ENCODE measurements around the gene KIRREL2. TPM values are rescaled to one million over a fixed set of nuclear protein-coding genes. Genes with fewer than 3 reads are reported as not detected.

Gene KIRREL2
- total and polyA plus RNA-seq, 9 of the 15 experiments (the other 6 are each of a cell fraction or from before 2014, with no cell fraction given), result 0.01 to 0.12 (median 0.09) TPM; not detected in 4

GRCh38 chr19:35812220-35813042 is 44.3 kb upstream of the KIRREL2 start, which contains the start of gene PRODH2:
TSS of gene PRODH2 (minus strand) at chr19:35812845. CDS start at chr19:35812805, 40 bp downstream.
- Histone ChIP-seq H3K9me3 (replicated peaks; ENCODE audit: control insufficient read depth, insufficient read depth, low read depth, low read length) (no peaks in the 10 kb centered on the region), H2AFZ (ENCODE audit: low read depth, low read length) (no peak within 1 kb of the TSS), H3K4me1 (replicated peaks in 1 of 2; ENCODE audit: control insufficient read depth in 2 of 2, insufficient read depth in 2 of 2, low read length in 2 of 2) (peaks cover 0 to 10% of the 10 kb centered on the region in 2 experiments; a peak in 1 of 5 replicates), H3K9me1 (ENCODE audit: control insufficient read depth, insufficient read depth, low read length) (no peaks in the 10 kb centered on the region), H4K20me1 (replicated peaks; ENCODE audit: control insufficient read depth, insufficient read depth, low read length) (no peaks in the 10 kb centered on the region; the same call in 1 of the 2 replicates), H3K4me2 (ENCODE audit: insufficient read depth, low read length) (no peak within 1 kb of the TSS), H3K27me3 (ENCODE audit: control insufficient read depth in 2 of 2, insufficient read depth in 2 of 2, low read length in 2 of 2) (peaks cover 6 to 13% of the 10 kb centered on the region in 2 experiments; a peak in 3 of 5 replicates), H3K79me2 (ENCODE audit: control insufficient read depth, insufficient read depth, low read length) (no peaks in the 10 kb centered on the region), H3K27ac (ENCODE audit: extremely low read depth, low read depth, low read length) (no peak within 1 kb of the TSS), H3K9ac (ENCODE audit: insufficient read depth in 1 of 2, low read depth in 2 of 2, low read length in 2 of 2) (0 out of 4 replicates have a peak within 1 kb of the TSS, but pooled peaks of 1 of the 2 experiments have one; percentile 28), H3K36me3 (ENCODE audit: control insufficient read depth, insufficient read depth, low read length) (no peaks in the 10 kb centered on the region), H3K4me3 (no peak within 1 kb of the TSS)
- 30% methylated on average over 26 of the region's 26 CpGs for WGBS (ENCODE audit: insufficient coverage, low coverage, missing lambda C conversion rate)
- ATAC-seq (peak; percentile 64), FAIRE-seq (no peak), DNase-seq (ENCODE audit: extremely low read depth in 1 of 4, low spot score in 3 of 4) (peak in 1 of 4 experiments; percentile 7)
- in situ Hi-C loops (cut with MboI), result no loop called here
- TF ChIP-seq HDGF (IDR thresholded peaks at IDR 0.05), result no peak
- TF ChIP-seq ZNF217 (CRISPR knock-in tag; IDR thresholded peaks at IDR 0.05), result no peak
- no peak for TF ChIP-seq SAFB2 (IDR thresholded peaks at IDR 0.05; ENCODE audit: borderline replicate concordance, low read depth, low read length, severe bottlenecking)
- TF ChIP-seq HDAC3 (IDR thresholded peaks at IDR 0.05; ENCODE audit: borderline replicate concordance, partially characterized antibody), result no peak
- TF ChIP-seq ZBTB33 (CRISPR knock-in tag; IDR thresholded peaks at IDR 0.05), result no peak
- no peak for TF ChIP-seq RBM22 (IDR thresholded peaks at IDR 0.05; ENCODE audit: low read depth, low read length, poor library complexity, severe bottlenecking)
- no peak for TF ChIP-seq DEAF1 (CRISPR knock-in tag; IDR thresholded peaks at IDR 0.05)
- no peak for TF ChIP-seq THAP7 (CRISPR knock-in tag; IDR thresholded peaks at IDR 0.05)
- no peak for TF ChIP-seq RHOXF2B (CRISPR knock-in tag; conservative IDR thresholded peaks at IDR 0.05)
- no peak for TF ChIP-seq EZH2 (IDR thresholded peaks at IDR 0.05; ENCODE audit: borderline replicate concordance, low read depth, low read length)
- TF ChIP-seq RBM34 (IDR thresholded peaks at IDR 0.05; ENCODE audit: borderline replicate concordance, insufficient read depth, low read length), result no peak
- no peak for TF ChIP-seq SRSF1 (IDR thresholded peaks at IDR 0.05; ENCODE audit: low read depth, low read length)
- ChIA-PET POLR2A (interaction anchor here (0.9 kb wide), 1 partner anchor 10 kb away, joined by 3 read pairs; no protein-coding TSS in a partner anchor), CTCF (ENCODE audit: low intra/inter-chr PET ratio) (no interaction called here)
- intact Hi-C loops (cut with micrococcal nuclease), result no loop called here
- BruUV-seq (replicated peaks), result no TSS peak
